GM21825 (cell line): Measurements from ENCODE around the gene ULBP2.
A peak's percentile ranks its signal among the peaks of the same experiment; 100 is the strongest.
"Not testable (repeated sequence)": the region's sequence is repeated elsewhere in the genome, so short reads cannot be mapped to it uniquely, and the experiment has no call there.

Experiments used
- ATAC-seq: cut with Tn5 transposase; IDR thresholded peaks from one replicate; pipeline ENCODE4 v1.9.1; 2021; ENCODE audit warnings: mild to moderate bottlenecking, moderate library complexity; ENCODE audit not compliant: unreplicated experiment

The ULBP2 gene

DNA sequence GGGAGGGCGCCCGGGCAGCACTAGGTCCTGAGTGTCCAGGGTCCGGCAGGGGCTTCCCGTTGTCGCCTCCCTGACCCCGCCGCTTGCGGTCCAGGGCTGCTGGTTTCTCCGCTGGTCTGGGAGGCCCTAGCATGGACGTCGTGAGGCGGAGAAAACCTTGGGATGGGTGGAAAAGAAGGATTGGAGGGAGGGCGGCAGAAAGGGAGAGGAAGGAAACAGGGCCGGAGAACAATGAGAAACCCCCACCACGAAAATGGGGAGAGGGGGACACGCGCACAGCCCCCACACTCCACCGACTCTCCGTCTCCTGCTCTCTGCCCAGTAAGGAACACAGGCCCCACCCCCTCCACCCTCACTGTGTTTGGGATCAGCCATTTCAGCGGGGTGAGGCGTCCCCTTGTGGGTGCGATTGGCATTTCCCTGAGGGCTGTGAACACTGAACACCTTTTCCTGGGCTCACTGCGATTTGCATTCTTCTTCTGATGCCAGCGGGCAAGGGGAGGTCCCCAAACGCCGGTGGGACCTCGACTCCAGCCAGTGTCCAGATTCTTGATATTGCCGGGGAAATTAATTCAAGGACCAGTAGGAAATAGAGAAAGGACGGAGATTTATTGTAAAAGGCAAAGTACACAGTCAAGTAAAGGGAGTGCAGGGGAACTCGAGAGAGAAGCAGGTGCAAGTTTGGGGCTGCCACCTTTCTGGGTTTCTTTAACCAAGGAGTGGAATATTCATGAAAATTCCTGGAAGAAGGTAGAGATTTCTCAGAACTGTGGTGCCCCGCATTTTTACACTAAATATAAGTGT lies 15.6 kb upstream of the ULBP2 start:
- no peak for ATAC-seq

DNA sequence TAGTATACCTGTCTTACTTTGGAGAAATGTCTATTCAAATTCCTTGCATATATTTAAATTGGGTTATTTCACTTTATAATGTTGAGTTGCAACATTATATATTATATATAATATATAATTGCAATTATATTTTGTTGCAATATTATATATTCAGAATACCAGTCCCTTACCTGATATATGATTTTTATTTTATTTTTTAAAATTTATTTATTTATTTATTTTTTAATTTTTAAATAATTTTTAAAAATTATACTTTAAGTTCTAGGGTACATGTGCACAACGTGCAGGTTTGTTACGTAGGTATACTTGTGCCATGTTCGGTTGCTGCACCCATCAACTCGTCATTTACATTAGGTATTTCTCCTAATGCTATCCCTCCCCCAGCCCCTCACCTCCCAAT lies 14.8 kb upstream of the ULBP2 start:
- ATAC-seq: not testable (repeated sequence)

DNA sequence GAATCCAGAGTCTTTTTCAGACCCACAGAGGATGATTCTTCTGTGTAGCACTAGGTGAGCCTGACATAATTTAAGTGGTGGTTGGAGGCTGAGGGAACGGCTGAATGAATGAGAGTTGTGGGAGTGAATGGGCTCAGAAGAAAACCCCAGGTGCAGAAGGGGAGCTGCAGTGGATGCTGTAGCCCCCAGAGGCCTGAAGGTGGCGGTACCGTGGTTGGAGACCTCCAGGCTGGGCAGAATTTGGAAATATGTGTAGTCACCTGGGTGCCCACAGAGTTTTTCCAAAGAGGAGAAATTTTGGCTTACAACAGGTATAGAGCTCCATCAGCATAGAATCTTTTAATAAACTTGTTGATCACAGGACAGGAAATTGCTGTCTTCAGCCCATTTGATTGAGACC lies 12.4 kb upstream of the ULBP2 start:
- ATAC-seq: no peak

DNA sequence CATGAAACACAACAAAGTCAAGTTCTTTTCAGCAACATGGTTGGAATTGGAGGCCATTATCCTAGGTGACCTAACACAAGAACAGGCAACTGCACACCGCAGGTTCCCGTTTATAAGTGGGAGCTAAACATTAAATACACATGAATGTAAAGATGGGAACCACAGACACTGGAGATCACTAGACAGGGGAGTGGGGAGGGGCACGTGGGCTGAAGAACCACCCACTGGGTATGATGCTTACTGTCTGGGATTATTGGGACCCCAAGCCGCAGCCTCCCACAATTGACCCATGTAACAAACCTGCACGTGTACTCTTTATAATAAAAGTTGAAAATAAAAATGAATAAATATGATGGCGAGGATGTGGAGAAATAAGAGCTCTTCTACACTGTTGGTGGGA lies 10.3 kb upstream of the ULBP2 start:
- ATAC-seq: no peak

DNA sequence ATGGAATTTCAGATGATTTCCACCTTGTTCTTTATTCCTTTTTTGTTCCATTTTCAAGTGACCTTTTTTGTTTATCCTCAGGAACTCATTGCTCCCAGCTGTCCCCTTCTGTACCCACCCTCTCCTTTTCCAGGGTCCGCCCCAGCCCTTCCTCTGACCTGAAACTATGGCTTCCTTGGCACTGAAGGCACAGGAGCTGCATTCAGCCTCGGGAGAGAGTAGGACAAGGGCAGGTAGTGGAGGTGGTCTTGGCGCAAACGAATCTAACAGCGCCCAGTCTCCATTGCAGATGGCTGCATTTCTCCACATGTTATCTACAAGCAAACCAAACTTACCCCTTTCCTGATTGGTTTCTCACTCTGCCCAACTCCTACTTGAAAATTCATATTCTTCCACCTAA lies 8.8 kb upstream of the ULBP2 start:
- ATAC-seq: no peak

DNA sequence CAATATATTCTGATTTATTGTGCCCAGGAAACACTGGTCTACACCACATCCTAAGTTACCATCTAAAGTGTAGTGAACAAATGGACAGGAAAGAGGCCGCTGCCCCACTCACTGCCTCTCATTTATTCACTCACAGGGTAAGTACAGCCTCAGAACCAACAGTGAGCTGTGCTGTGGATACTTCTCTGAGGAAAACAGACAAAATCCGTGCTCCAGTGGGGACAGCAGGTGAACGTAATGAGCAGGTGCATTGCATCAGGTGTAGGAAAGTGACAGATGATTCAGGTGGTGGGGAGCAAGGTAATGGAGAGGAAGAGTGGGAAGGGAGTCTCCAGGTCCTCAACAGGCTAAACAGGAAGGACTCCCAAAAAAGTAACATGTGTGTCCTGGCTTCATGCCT lies 8.4 kb upstream of the ULBP2 start:
- ATAC-seq: no peak

DNA sequence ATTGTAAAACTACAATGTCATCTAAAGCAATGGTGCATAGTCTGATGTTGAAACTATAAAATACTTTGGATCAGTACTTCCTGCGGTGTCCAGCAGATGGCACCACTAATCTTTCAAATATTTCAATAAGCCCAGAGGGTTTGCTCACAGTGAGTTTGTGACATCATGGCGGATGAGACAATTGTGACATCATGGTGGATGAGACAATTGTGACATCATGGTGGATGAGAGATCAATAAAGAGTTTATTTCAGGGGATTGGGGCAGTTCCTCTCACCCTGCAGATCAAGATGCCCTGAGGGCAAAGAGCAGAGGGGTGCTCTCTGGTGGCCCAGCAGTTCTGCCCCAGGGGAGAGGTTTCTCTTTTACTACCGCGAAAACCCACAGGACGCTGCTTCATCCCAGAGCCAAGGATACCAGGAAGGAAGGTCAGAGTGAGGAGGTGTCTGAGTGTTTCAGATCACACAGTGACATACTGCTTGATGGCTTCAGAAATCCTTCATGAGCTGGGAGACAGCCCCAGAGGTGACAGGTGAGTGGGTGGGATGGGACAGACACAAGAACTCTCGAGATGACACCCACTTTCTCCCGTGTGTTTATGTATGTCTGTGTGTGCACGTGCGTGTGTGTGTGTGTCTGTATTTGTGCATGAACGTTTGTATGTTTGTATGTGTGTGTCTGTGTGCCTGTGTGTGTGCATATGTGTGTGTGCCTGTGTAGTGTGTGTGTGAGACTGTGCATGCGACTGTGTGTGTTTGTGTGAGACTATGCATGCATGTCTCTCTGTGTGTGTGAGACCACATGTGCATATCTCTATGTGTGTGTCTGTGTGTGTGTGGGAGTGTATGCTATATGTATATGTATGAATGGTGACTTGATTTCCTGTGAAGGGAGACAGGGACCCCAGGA lies 7.3 kb upstream of the ULBP2 start:
- ATAC-seq: no peak

DNA sequence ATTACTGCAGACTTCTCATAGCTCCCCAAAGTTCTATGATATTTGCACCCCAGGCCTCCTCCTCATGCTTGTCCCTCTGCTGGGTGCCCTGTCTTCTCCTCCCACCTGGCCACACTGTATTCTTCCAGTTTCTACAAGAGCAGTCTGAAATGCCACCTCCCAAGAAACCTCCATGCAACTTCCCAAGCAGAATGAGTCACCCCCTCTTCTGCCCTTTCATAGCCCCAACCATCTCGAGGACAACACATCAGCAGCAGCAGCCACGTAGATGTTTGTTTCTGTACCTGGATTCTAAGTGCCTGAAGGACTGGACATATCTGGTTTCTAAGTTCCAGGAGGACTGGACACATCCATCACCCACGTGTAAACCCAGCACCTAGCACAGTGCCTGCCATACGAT lies 6.6 kb upstream of the ULBP2 start:
- ATAC-seq: no peak

DNA sequence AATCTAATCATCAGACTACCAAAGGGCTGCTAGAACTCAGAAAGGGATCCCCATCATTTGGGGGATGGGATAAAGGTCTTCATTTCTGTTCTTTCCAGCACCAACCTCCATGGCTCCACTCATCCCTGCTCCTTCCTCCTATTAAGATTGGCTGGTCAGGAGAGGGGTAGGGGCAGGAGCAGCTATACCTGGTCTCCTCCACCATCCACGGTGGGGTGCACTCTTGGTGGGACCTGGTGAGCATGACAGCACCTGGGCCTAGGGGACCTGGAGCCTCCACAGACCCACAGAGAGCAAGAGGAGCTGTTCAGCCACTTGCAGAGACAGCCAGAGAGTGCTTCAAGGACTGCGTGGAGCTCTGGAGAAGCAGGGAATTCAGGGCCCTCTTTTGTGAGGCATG lies 6.1 kb upstream of the ULBP2 start:
- ATAC-seq: no peak

DNA sequence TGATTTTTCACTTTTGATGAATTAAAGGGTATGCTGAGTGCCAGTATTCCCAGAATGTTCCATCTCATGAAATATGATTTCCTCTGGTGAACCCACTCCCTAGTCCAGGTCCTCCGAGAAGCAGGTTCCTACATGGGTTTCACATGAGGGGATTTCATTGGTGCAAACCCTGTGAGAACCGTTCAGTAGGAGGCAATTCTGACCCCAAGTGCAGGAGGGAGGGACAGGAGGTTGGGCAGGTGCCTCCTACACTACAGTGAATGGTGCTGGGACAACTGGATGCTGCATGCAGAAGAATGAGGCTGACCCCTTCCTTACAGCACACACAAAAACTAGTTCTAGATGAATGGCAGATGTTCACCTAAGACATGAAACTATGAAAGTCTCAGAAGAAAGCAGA lies 5.1 kb upstream of the ULBP2 start:
- ATAC-seq: no peak

DNA sequence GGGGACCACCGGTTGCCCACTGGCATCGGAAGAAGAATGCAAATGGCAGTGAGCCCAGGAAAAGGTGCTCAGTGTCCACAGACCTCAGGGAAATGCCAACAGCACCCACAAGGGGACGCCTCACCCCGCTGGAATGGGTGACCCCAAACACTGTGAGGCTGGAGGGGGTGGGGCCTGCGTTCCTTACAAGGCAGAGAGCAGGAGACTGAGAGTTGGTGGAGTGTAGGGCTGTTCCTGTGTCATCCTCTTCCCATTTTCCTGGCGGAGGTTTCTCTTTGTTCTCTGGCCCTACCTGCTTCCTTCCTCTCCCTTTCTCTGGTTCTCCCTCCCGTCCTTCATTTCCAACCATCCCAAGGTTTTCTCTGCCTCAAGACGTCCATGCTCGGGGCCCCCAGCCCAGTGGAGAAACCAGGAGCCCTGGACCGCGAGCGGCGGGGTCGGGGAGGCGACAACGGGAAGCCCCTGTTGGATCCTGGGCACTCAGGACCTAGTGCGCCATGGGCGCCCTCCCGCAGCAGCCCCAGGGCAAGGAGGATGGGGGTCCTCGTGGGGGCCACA lies 3.7 kb upstream of the ULBP2 start:
- ATAC-seq: not testable (repeated sequence)

DNA sequence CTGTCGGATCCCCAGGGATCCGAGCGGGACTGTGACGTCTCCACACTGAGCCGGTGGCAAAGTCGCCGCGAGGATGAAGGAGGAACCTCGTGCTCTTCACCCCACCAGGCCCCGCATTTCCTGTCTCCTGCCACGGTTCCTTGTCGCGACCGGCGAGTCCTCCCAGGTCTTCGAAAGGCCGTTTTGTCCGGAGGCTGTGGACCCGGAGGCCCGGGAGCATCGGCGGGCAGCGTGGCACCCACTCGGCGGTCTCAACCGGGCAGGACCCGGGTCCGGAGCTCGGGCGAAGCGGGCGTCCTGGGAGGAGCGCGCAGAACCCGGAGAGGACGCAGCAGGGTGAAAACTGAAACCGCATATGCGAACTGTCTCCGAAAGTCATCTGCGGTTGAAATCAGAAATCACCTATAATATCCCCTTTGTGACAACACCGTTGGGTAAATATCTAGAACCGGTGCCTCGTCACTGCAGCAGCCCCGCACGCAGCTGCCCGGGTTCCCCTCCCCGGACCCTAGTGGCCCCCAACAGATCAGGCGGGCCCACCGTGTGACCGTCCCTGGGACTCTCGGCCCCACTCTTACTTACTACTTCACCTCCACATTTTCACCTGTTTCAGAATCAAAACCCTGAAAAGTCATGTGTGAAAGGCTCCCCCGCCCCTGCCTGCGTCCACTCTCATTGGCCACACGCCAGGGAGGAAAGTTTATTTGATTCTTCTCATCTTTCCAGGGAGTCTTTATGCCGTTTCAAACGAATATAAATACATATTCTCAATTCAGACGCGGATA lies 3.1 kb upstream of the ULBP2 start:
- peak; percentile 84 for ATAC-seq

DNA sequence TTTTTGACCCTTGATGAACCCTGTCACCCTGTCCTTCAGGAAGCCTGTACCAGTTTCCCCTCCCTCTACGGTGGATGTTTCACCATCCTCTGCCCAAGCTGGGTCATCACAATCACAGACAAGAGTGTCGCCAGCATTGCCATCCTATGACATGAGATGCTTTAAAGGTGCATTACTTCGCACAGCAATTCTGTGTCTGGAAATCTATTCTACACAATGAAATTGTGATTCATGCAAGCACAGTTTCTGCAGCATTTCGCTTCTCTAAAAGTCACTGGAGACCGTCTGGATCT lies 2.5 kb upstream of the ULBP2 start:
- no peak for ATAC-seq

DNA sequence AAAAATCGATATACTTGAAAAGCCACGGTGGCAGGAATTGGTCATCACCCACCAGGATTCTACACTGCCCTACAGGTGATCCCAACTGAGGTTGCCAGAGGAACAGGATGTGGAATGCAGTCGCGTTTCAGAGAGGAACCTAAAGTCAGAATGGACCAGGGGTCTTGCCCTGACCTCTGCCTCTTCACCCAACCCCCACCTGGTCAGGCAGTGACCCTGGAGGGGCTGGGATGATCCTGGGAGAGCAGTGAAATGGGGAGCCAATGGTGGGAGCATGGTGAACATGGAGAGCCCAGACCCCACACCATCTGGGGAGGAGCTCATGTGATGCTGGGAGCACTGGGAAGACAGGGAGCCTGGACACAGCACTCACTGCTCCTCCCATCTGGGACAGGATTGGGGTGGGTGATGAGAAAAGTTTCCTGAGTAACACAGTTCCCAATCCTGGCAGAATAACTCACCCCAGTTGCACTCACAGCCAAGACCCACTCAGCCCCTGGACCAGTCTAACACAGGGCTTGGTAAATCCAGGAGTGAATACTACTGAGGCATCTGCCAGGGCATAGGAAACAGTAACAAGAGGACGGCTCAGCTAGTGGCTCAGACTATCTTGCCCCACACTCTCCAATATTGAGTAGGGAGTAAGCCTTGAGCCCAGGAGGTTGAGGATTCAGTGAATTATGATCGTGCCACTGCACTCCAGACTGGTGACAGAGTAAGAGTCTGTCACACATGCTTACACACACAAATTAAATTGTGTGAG lies 1.7 kb upstream of the ULBP2 start:
- no peak for ATAC-seq

DNA sequence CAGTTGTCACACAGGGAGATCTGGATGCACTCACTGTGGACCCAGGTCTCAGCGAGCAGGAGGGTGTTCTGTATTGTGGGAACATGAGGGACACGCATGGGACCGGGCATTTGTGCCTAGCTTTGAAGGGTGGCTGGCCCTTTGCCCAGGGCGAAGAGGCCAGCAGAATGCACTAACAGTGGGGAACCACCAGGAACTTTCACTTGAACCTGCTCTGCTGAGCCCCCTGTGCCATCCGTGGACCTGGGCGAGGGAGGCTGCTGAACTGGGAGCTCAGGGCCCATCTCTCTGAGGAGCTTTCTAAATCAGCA lies 1.2 kb upstream of the ULBP2 start:
- ATAC-seq: no peak

DNA sequence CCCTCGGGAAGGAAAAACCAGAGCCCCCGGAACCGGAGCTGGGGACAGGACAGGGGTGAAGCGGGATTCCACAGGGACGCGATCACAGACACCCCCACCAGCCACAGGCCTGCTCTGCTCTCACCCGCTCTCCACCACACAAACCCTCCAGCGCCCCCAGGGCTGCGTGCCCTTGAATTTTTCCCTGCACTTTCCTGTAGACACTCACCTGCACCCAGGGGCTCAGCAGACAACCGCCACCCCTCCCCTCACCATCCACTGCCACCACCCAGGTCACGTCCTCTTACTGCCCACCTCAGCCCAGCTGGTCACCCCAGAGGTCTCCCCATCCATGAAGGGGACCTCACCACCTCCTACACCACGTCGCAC lies 631 bp downstream of the ULBP2 start:
- no peak for ATAC-seq

DNA sequence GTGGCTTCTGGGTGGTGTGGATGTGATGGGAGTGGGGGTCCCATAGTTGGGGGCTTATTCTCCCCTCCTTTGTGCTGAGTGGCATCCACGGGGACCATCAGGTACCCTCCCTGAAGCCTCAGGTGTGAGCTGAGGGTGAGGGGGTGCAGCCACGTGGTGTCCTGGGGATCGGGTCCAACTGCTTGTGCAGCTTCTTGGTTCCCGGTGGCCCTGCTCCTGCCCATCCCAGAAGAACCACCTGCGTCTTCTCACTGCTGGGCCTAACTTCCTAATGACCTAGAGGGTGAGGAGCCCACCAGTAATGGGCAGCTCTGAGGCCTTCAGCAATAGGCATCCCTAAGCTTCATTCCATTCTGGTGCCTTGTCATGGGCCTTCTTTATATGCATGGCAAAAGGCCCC lies 1.5 kb downstream of the ULBP2 start:
- not testable (repeated sequence) for ATAC-seq

DNA sequence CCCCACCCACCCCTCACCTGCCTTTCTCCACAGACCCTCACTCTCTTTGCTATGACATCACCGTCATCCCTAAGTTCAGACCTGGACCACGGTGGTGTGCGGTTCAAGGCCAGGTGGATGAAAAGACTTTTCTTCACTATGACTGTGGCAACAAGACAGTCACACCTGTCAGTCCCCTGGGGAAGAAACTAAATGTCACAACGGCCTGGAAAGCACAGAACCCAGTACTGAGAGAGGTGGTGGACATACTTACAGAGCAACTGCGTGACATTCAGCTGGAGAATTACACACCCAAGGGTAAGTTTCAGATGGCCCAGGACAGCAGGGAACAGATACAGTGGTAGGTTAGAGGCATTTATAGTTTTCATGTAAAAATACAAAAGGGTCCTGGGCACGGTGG lies 3.5 kb downstream of the ULBP2 start:
- not testable (repeated sequence) for ATAC-seq

DNA sequence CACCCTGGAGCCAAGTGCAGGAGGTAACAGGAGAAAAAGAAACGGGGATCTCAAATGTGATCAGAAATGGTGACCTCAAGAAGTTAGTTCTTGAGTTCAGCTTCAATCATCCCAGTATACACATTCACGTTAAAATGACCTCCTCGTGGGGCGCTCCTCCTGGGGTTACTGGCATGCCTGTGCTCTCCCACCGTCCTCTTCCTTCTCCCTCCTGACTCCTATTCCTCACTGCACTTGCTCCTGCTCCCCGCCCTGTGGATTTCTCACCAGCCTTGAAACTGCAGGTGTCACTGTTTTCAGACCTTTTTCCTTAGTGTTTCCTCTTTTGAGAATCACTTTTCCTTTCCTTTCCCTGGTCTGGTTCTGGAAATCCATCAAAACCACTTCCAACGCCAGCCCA lies 4.8 kb downstream of the ULBP2 start:
- not testable (repeated sequence) for ATAC-seq

DNA sequence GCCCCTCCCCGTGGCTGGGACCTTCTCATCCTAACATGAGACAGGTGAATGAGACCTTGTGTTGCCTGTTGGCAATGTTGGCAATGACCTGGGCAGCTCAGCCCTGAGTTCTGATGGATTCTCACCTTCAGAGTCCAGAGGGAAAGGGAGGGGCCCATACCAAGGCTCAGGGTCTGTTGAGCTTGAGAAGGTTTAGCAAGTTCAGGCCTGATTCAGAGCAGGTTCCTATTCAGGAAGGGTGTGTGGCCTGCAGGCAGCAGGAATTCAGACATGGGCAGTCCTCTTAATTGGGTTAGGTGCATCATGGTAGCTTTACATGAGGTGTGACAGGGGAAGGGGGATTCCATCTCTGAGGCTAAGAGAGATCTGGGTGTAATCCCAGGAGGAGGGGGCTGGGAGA lies 5.7 kb downstream of the ULBP2 start:
- not testable (repeated sequence) for ATAC-seq

DNA sequence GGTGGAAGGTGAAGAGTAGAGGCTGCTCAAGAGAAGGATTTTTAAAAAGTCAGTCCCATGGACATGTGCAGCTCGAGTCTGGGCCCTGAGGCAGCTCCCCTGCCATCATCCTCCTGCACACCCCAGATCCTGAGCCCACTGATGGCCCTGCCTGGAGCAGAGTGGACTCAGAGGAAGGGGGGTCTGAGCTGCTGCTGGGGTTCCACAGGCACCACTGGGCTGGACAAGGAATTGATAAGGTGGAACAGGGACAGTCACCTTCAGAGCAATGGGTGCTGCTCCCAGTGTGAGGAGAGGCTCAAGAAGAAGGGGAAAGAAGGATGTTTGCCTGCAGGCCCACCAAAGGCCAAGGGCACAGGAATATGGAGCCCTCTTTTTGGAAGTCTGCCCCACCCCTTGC lies 6.2 kb downstream of the ULBP2 start:
- ATAC-seq: no peak
